HG03457 (cell line): Measurements from ENCODE around the gene NELL1.
"Not testable (repeated sequence)": the region's sequence is repeated elsewhere in the genome, so short reads cannot be mapped to it uniquely, and the experiment has no call there.

Source experiments
- ATAC-seq: cut with Tn5 transposase; IDR thresholded peaks from one replicate; pipeline ENCODE4 v1.9.1; 2021; ENCODE audit warnings: moderate number of reproducible peaks; ENCODE audit not compliant: unreplicated experiment

The NELL1 gene

GRCh38 chr11:21180182-21180581, 510.8 kb downstream of the NELL1 start:
- ATAC-seq = no peak

- ATAC-seq = no peak
Observed at GRCh38 chr11:21185959-21186358, 516.6 kb downstream of the NELL1 start.

- ATAC-seq = no peak
Observed at GRCh38 chr11:21190181-21190580, 520.8 kb downstream of the NELL1 start.

- no peak for ATAC-seq
Observed at GRCh38 chr11:21195995-21196394, 526.6 kb downstream of the NELL1 start.

- ATAC-seq = no peak
Observed at GRCh38 chr11:21198498-21198897, 529.1 kb downstream of the NELL1 start.

- no peak for ATAC-seq
Observed at GRCh38 chr11:21205205-21205604, 535.8 kb downstream of the NELL1 start.

GRCh38 chr11:21225860-21226259, 556.5 kb downstream of the NELL1 start:
- no peak for ATAC-seq

GRCh38 chr11:21229224-21229623, 559.8 kb downstream of the NELL1 start:
- no peak for ATAC-seq

- no peak for ATAC-seq
Observed at GRCh38 chr11:21250196-21250595, 580.8 kb downstream of the NELL1 start.

- no peak for ATAC-seq
Observed at GRCh38 chr11:21254055-21254454, 584.7 kb downstream of the NELL1 start.

- ATAC-seq = no peak
Observed at GRCh38 chr11:21254790-21255189, 585.4 kb downstream of the NELL1 start.

GRCh38 chr11:21257461-21257860, 588.1 kb downstream of the NELL1 start:
- ATAC-seq = no peak

GRCh38 chr11:21258414-21258813, 589.0 kb downstream of the NELL1 start:
- ATAC-seq = no peak

GRCh38 chr11:21260101-21260500, 590.7 kb downstream of the NELL1 start:
- ATAC-seq = no peak

- no peak for ATAC-seq
Observed at GRCh38 chr11:21262992-21263391, 593.6 kb downstream of the NELL1 start.

GRCh38 chr11:21264125-21264524, 594.7 kb downstream of the NELL1 start:
- no peak for ATAC-seq

GRCh38 chr11:21268036-21268435, 598.6 kb downstream of the NELL1 start:
- no peak for ATAC-seq

GRCh38 chr11:21272139-21272538, 602.8 kb downstream of the NELL1 start:
- not testable (repeated sequence) for ATAC-seq

GRCh38 chr11:21278840-21279239, 609.5 kb downstream of the NELL1 start:
- ATAC-seq = no peak

GRCh38 chr11:21285104-21285503, 615.7 kb downstream of the NELL1 start:
- ATAC-seq = no peak

GRCh38 chr11:21289686-21290085, 620.3 kb downstream of the NELL1 start:
- ATAC-seq = no peak

GRCh38 chr11:21295508-21295907, 626.1 kb downstream of the NELL1 start:
- ATAC-seq = no peak

- ATAC-seq = no peak
Observed at GRCh38 chr11:21301981-21302380, 632.6 kb downstream of the NELL1 start.
